Gastroesophageal sphincter (tissue), 3 donors: ENCODE measurements around the gene ZNF511.

ENCODE experiments used
- CTCF ChIP-seq, 4 experiments: fragments of 200-600 bp in 2 of 4; fragments of 450-650 bp in 2 of 4; sonication (generic) in 1 of 4; IDR thresholded peaks; one replicate each; pipeline ENCODE4 v1.5.1; 2017 to 2019; ENCODE audit warnings: antibody characterized with exemption in 4 of 4, mild to moderate bottlenecking in 2 of 4, moderate library complexity in 2 of 4
- EP300 ChIP-seq: sonication (generic); formaldehyde crosslinking; IDR thresholded peaks from one replicate; pipeline ENCODE4 v1.6.1; 2017; ENCODE audit warnings: antibody characterized with exemption, mild to moderate bottlenecking

- no peak for TF ChIP-seq CTCF (IDR thresholded peaks at IDR 0.05)
- TF ChIP-seq EP300, result no peak
Observed at GRCh38 chr10:133353202-133353959, 44.7 kb downstream of the ZNF511 start.
